ENCODE results near the gene TBC1D22A.

DNA sequence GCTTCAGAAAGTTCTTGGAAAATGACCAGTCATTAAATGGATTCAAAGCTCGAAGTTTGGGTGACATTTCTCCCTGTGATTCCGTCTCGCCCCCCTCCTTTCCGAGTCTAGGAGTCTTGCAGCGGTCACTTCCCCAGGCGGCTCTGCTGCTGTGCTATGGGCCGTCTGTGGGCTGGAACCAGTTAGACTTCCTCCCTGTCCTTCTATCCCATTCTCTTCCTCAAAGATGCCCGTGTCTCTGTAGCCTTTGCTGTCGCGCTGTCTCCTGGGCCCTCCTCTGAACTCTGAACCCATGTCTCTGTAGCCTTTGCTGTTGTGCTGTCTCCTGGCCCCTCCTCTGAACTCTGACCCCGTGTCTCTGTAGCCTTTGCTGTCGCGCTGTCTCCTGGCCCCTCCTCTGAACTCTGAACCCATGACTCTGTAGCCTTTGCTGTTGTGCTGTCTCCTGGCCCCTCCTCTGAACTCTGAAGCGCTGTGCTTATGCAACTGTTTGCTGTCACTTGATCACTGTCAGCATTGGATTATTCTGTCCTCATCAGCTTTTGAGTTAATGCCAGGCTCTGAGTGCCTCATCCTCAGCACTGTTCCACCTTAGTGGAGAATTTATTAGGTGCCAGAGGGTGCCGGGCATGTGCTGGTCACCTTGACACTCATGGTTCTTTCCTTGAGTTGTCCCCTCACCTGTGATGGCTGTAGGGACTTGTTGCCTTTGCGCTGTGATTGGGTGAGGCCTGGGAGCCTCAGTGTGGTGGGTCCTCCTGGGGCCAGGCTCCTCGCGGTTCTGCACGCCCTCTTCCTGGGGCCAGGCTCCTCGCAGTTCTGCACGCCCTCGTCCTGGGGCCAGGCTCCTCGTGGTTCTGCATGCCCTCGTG is 173.3 kb downstream of the TBC1D22A start:
- TF ChIP-seq CTCF (IDR thresholded peaks at IDR 0.05): no peak
- no peak for TF ChIP-seq POLR2A (IDR thresholded peaks at IDR 0.05)

Data from transverse colon (tissue), 3 donors.